Loucy (cell line): ENCODE results near the gene PMF1.

Experiments
- EZH2phosphoT487 ChIP-seq: fragments of 200-600 bp; IDR thresholded peaks from 2 replicates; pipeline ENCODE4 v1.6.1; 2018; ENCODE audit warnings: antibody characterized with exemption, mild to moderate bottlenecking, moderate library complexity, borderline replicate concordance
- TF ChIP-seq, protein P1 (sequence below): fragments of 200-600 bp; sonication (generic); conservative IDR thresholded peaks from 2 replicates; pipeline ENCODE4 v1.5.1; 2014; ENCODE audit warnings: mild to moderate bottlenecking, antibody characterized with exemption, low read length

DNA sequence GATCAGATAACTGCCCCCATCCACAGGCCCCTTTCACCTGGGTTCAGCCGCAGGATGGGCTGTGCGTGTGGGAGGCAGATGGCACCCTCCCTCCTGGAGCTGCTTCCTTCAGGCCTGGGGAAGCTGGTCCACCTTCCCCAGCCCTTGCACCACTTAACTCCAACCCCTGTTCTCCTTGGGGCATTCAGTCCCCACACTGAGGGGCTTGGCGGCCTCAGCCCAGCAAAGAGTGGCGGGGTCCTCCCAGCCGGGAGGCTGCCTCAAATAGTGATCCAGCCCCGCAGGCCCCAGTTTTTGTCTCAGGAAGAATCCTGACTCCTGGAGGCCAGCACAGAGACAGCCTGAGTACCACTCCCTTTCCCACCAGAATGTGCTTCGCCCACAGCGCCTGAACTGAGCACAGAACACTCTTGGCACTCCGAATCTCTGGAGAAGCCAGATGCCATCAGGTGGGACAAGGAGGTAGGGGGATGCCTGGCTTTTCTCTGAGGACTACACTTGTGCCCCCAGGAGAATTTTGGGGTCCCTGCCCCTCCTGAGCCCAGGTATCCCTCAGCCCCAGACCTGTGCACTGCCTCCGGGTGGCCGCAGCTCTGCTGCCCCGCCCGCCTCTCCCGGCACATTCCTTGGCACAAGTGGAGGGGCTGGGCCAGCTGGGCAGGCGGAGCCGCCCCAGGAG lies 34.1 kb downstream of the PMF1 start:
- no peak for TF ChIP-seq EZH2phosphoT487
- TF ChIP-seq, protein P1, sequence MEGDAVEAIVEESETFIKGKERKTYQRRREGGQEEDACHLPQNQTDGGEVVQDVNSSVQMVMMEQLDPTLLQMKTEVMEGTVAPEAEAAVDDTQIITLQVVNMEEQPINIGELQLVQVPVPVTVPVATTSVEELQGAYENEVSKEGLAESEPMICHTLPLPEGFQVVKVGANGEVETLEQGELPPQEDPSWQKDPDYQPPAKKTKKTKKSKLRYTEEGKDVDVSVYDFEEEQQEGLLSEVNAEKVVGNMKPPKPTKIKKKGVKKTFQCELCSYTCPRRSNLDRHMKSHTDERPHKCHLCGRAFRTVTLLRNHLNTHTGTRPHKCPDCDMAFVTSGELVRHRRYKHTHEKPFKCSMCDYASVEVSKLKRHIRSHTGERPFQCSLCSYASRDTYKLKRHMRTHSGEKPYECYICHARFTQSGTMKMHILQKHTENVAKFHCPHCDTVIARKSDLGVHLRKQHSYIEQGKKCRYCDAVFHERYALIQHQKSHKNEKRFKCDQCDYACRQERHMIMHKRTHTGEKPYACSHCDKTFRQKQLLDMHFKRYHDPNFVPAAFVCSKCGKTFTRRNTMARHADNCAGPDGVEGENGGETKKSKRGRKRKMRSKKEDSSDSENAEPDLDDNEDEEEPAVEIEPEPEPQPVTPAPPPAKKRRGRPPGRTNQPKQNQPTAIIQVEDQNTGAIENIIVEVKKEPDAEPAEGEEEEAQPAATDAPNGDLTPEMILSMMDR = no peak
